ENCODE results near the gene GLI2. TPM values are rescaled to one million over a fixed set of nuclear protein-coding genes. Genes with fewer than 3 reads are reported as not detected.

Gene GLI2
- total and polyA plus RNA-seq, 9 of the 15 experiments (the other 6 are each of a cell fraction or from before 2014, with no cell fraction given): 0.24 TPM; not detected in 8

DNA sequence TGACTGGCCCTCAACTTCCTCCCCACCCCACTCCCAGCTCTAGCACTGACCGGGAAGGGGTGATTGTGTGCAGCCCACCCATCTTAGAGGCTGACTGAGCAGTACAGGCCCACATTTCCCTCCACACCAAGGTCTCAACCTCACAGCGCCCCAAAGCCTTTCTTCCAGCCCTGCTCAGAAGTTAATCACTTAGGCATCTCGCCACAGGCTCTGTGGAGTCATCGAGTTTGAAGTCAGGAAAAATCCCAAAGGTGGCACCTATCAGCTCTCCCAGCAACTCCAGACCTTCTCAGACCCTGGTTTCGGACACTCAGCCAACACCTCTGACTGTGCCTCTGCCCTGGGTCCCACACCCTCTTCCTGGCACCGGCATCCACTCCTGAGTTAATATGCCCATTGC lies 43.0 kb upstream of the GLI2 start:
- ChIA-PET CTCF (ENCODE audit: low intra/inter-chr PET ratio) (interaction anchor here (4.7 kb wide), 1 partner anchor 386 kb away, joined by 57 read pairs; no protein-coding TSS in a partner anchor), POLR2A (interaction anchor here (1.0 to 1.1 kb wide), 2 partner anchors 12 to 382 kb away, joined by 4 read pairs; no protein-coding TSS in a partner anchor)
- WGBS (ENCODE audit: insufficient coverage, low coverage, missing lambda C conversion rate): 0% methylated on average over 6 of the region's 6 CpGs
- H3K27ac ChIP-seq (ENCODE audit: extremely low read depth, low read depth, low read length): no peak overlapping the region
- H3K9me1 ChIP-seq (ENCODE audit: control insufficient read depth, insufficient read depth, low read length): no peaks in the 10 kb centered on the region
- in situ Hi-C loops (cut with MboI): loop anchor here (25.0 kb wide), 1 partner anchor 645 kb away; no protein-coding TSS in a partner anchor
- peaks cover 17 to 51% of the 10 kb centered on the region in 2 experiments for H3K27me3 ChIP-seq (ENCODE audit: control insufficient read depth in 2 of 2, insufficient read depth in 2 of 2, low read length in 2 of 2)
- H4K20me1 ChIP-seq (replicated peaks; ENCODE audit: control insufficient read depth, insufficient read depth, low read length): peaks cover 7% of the 10 kb centered on the region; the same call in 1 of the 2 replicates
- H3K79me2 ChIP-seq (ENCODE audit: control insufficient read depth, insufficient read depth, low read length): no peaks in the 10 kb centered on the region
- DNase-seq (ENCODE audit: extremely low read depth in 1 of 4, low spot score in 3 of 4) (no peak), ATAC-seq (no peak), FAIRE-seq (no peak)
- no peak overlapping the region for H3K4me3 ChIP-seq
- no peaks in the 10 kb centered on the region for H3K9me3 ChIP-seq (replicated peaks; ENCODE audit: control insufficient read depth, insufficient read depth, low read depth, low read length)
- intact Hi-C loops (cut with micrococcal nuclease): no loop called here
- no peaks in the 10 kb centered on the region for H3K4me1 ChIP-seq (replicated peaks in 1 of 2; ENCODE audit: control insufficient read depth in 2 of 2, insufficient read depth in 2 of 2, low read length in 2 of 2)
- BruUV-seq (replicated peaks): no TSS peak
- no peak overlapping the region for H2AFZ ChIP-seq (ENCODE audit: low read depth, low read length)
- no peak overlapping the region for H3K4me2 ChIP-seq (ENCODE audit: insufficient read depth, low read length)
- H3K9ac ChIP-seq (ENCODE audit: insufficient read depth in 1 of 2, low read depth in 2 of 2, low read length in 2 of 2): no peak overlapping the region
- no peaks in the 10 kb centered on the region for H3K36me3 ChIP-seq (ENCODE audit: control insufficient read depth, insufficient read depth, low read length)
- TF ChIP-seq, protein P1, sequence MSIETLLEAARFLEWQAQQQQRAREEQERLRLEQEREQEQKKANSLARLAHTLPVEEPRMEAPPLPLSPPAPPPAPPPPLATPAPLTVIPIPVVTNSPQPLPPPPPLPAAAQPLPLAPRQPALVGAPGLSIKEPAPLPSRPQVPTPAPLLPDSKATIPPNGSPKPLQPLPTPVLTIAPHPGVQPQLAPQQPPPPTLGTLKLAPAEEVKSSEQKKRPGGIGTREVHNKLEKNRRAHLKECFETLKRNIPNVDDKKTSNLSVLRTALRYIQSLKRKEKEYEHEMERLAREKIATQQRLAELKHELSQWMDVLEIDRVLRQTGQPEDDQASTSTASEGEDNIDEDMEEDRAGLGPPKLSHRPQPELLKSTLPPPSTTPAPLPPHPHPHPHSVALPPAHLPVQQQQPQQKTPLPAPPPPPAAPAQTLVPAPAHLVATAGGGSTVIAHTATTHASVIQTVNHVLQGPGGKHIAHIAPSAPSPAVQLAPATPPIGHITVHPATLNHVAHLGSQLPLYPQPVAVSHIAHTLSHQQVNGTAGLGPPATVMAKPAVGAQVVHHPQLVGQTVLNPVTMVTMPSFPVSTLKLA (conservative IDR thresholded peaks at IDR 0.05): no peak
- no peak for TF ChIP-seq YBX1 (IDR thresholded peaks at IDR 0.05)
- TF ChIP-seq, protein P2, sequence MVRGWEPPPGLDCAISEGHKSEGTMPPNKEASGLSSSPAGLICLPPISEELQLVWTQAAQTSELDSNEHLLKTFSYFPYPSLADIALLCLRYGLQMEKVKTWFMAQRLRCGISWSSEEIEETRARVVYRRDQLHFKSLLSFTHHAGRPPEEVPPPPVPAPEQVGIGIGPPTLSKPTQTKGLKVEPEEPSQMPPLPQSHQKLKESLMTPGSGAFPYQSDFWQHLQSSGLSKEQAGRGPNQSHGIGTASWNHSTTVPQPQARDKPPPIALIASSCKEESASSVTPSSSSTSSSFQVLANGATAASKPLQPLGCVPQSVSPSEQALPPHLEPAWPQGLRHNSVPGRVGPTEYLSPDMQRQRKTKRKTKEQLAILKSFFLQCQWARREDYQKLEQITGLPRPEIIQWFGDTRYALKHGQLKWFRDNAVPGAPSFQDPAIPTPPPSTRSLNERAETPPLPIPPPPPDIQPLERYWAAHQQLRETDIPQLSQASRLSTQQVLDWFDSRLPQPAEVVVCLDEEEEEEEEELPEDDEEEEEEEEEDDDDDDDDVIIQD (CRISPR knock-in tag; IDR thresholded peaks at IDR 0.05): no peak
- no peak for TF ChIP-seq EZH2 (IDR thresholded peaks at IDR 0.05; ENCODE audit: borderline replicate concordance, low read depth, low read length)
- no peak for TF ChIP-seq ZNF57 (CRISPR knock-in tag; IDR thresholded peaks at IDR 0.05)
- no peak for TF ChIP-seq RBM25 (IDR thresholded peaks at IDR 0.05; ENCODE audit: low read depth, low read length, severe bottlenecking)
- TF ChIP-seq, protein P3, sequence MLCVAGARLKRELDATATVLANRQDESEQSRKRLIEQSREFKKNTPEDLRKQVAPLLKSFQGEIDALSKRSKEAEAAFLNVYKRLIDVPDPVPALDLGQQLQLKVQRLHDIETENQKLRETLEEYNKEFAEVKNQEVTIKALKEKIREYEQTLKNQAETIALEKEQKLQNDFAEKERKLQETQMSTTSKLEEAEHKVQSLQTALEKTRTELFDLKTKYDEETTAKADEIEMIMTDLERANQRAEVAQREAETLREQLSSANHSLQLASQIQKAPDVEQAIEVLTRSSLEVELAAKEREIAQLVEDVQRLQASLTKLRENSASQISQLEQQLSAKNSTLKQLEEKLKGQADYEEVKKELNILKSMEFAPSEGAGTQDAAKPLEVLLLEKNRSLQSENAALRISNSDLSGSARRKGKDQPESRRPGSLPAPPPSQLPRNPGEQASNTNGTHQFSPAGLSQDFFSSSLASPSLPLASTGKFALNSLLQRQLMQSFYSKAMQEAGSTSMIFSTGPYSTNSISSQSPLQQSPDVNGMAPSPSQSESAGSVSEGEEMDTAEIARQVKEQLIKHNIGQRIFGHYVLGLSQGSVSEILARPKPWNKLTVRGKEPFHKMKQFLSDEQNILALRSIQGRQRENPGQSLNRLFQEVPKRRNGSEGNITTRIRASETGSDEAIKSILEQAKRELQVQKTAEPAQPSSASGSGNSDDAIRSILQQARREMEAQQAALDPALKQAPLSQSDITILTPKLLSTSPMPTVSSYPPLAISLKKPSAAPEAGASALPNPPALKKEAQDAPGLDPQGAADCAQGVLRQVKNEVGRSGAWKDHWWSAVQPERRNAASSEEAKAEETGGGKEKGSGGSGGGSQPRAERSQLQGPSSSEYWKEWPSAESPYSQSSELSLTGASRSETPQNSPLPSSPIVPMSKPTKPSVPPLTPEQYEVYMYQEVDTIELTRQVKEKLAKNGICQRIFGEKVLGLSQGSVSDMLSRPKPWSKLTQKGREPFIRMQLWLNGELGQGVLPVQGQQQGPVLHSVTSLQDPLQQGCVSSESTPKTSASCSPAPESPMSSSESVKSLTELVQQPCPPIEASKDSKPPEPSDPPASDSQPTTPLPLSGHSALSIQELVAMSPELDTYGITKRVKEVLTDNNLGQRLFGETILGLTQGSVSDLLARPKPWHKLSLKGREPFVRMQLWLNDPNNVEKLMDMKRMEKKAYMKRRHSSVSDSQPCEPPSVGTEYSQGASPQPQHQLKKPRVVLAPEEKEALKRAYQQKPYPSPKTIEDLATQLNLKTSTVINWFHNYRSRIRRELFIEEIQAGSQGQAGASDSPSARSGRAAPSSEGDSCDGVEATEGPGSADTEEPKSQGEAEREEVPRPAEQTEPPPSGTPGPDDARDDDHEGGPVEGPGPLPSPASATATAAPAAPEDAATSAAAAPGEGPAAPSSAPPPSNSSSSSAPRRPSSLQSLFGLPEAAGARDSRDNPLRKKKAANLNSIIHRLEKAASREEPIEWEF (CRISPR knock-in tag; IDR thresholded peaks at IDR 0.05): no peak
- no peak for TF ChIP-seq SAP30 (IDR thresholded peaks at IDR 0.05; ENCODE audit: borderline replicate concordance, insufficient read depth, low read depth, low read length, poor library complexity, severe bottlenecking)
- TF ChIP-seq ZNF384 (IDR thresholded peaks at IDR 0.05; ENCODE audit: low read depth, low read length): no peak
- no peak for TF ChIP-seq MCM2 (IDR thresholded peaks at IDR 0.05; ENCODE audit: low read depth)
- no peak for TF ChIP-seq PHB2 (IDR thresholded peaks at IDR 0.05; ENCODE audit: low read depth)
- no peak for TF ChIP-seq GATAD2B (IDR thresholded peaks at IDR 0.05; ENCODE audit: borderline replicate concordance)
- TF ChIP-seq RHOXF2B (CRISPR knock-in tag; conservative IDR thresholded peaks at IDR 0.05): no peak
- no peak for TF ChIP-seq ZNF263 (CRISPR knock-in tag; IDR thresholded peaks at IDR 0.05; ENCODE audit: borderline replicate concordance)

Data from K562 (cell line).